H1 (cell line): Measurements from ENCODE around the gene CDC14B. TPM values are rescaled to one million over a fixed set of nuclear protein-coding genes. Genes with fewer than 3 reads are reported as not detected.

Experiments
- CTCF ChIA-PET: fragments of 300-600 bp; sonication (Branson Sonifier 250); formaldehyde crosslinking; loops from one replicate; lab custom pipeline; 2021; ENCODE audit not compliant: partially characterized antibody; lab: Charles Lee
- POLR2A ChIA-PET: fragments of 300-600 bp; sonication (Branson Sonifier 250); formaldehyde crosslinking; loops from one replicate; lab custom pipeline; 2021; ENCODE audit warnings: inconsistent platforms; ENCODE audit not compliant: partially characterized antibody; lab: Charles Lee
- DNase-seq, 2 experiments: peaks; one replicate each; pipeline versions ENCODE4 v3.0.0 to v3.0.0-alpha.2; 2010 to 2022; ENCODE audit warnings: low spot score in 2 of 2, low read depth in 1 of 2, mixed read lengths in 1 of 2
- FAIRE-seq: peaks from 2 replicates; lab custom pipeline; 2011; peaks lifted over from hg19 to GRCh38; lab: Jason Lieb, UNC
- H2AFZ ChIP-seq: 2 replicates; pipeline ENCODE4 v1.8.1; 2012; ENCODE audit warnings: low read length, inconsistent platforms
- H2AK5ac ChIP-seq: 2 replicates; pipeline ENCODE4 v1.6.1; 2013; ENCODE audit warnings: low read depth, low read length
- H2BK120ac ChIP-seq: replicated peaks from 2 replicates; pipeline ENCODE3; 2013; ENCODE audit warnings: low read depth, low read length, inconsistent platforms
- H2BK12ac ChIP-seq: 2 replicates; pipeline ENCODE4 v1.6.1; 2013; ENCODE audit warnings: low read depth, low read length
- H2BK15ac ChIP-seq: 2 replicates; pipeline ENCODE4 v1.6.1; 2013; ENCODE audit warnings: low read length
- H2BK20ac ChIP-seq: 2 replicates; pipeline ENCODE4 v1.6.1; 2013; ENCODE audit warnings: low read length
- H2BK5ac ChIP-seq: 2 replicates; pipeline ENCODE4 v1.6.1; 2013; ENCODE audit warnings: low read depth, low read length
- H3K14ac ChIP-seq: 2 replicates; pipeline ENCODE4 v1.6.1; 2013; ENCODE audit warnings: inconsistent platforms; ENCODE audit not compliant: insufficient read length
- H3K18ac ChIP-seq: 2 replicates; pipeline ENCODE4 v1.6.1; 2013; ENCODE audit warnings: low read length; ENCODE audit errors: extremely low read depth
- H3K23ac ChIP-seq: 2 replicates; pipeline ENCODE4 v1.6.1; 2013; ENCODE audit warnings: inconsistent platforms; ENCODE audit not compliant: insufficient read length
- H3K23me2 ChIP-seq: 2 replicates; pipeline ENCODE4 v1.6.1; 2013; ENCODE audit warnings: low read depth, low read length
- H3K27ac ChIP-seq: 2 replicates; pipeline ENCODE4 v1.6.1; 2011; ENCODE audit warnings: low read depth, low read length, inconsistent platforms
- H3K27me3 ChIP-seq, 4 experiments: replicated peaks in 1 of 4; 1 replicate in 1 of 4; 2 replicates in 3 of 4; pipeline versions ENCODE4 v1.6.1 to v1.8.1; 2011 to 2013; ENCODE audit warnings: low read length in 3 of 4, mild to moderate bottlenecking in 3 of 4, inconsistent platforms in 2 of 4, mixed read lengths in 2 of 4, moderate library complexity in 1 of 4; ENCODE audit not compliant: control insufficient read depth in 3 of 4, insufficient read depth in 3 of 4; ENCODE audit errors: extremely low read depth in 1 of 4
- H3K36me3 ChIP-seq, 4 experiments: 2 replicates each; pipeline versions ENCODE4 v1.6.1 to v1.8.1; 2011 to 2013; ENCODE audit warnings: mild to moderate bottlenecking in 4 of 4, low read length in 3 of 4, moderate library complexity in 2 of 4, control low read depth in 1 of 4, inconsistent platforms in 1 of 4; ENCODE audit not compliant: insufficient read depth in 4 of 4, control insufficient read depth in 2 of 4
- H3K4ac ChIP-seq: replicated peaks from 2 replicates; pipeline ENCODE3; 2013; ENCODE audit warnings: low read length, low read depth, mixed read lengths, inconsistent platforms; ENCODE audit not compliant: insufficient read length
- H3K4me1 ChIP-seq, 4 experiments: replicated peaks in 1 of 4; 1 replicate in 1 of 4; 2 replicates in 3 of 4; pipeline versions ENCODE4 v1.6.1 to v1.8.1; 2011 to 2013; ENCODE audit warnings: low read length in 3 of 4, inconsistent platforms in 2 of 4, mixed read lengths in 1 of 4; ENCODE audit not compliant: insufficient read depth in 4 of 4, control insufficient read depth in 3 of 4
- H3K4me2 ChIP-seq, 2 experiments: 2 replicates each; pipeline versions ENCODE4 v1.6.1 to v1.8.1; 2011 to 2013; ENCODE audit warnings: low read depth in 2 of 2, low read length in 2 of 2, control low read depth in 1 of 2, inconsistent platforms in 1 of 2, mild to moderate bottlenecking in 1 of 2; ENCODE audit not compliant: insufficient read depth in 1 of 2
- H3K4me3 ChIP-seq, 4 experiments: fragments of 200-600, 300-600 bp in 1 of 4; sonication (generic), shearing (Covaris generic), sonication (Bioruptor Twin) in 1 of 4; 2 replicates each; pipeline versions ENCODE4 v1.5.1 to v1.8.1; 2011 to 2016; ENCODE audit warnings: low read length in 4 of 4, low read depth in 3 of 4, control low read depth in 2 of 4, inconsistent platforms in 2 of 4, mild to moderate bottlenecking in 2 of 4, mixed read lengths in 1 of 4, moderate library complexity in 1 of 4; ENCODE audit not compliant: insufficient read depth in 2 of 4; ENCODE audit errors: extremely low read depth in 1 of 4
- H3K56ac ChIP-seq: replicated peaks from 2 replicates; pipeline ENCODE3; 2013; ENCODE audit warnings: low read depth, mild to moderate bottlenecking, mixed read lengths, low read length, inconsistent platforms; ENCODE audit not compliant: insufficient read length
- H3K79me1 ChIP-seq: 2 replicates; pipeline ENCODE4 v1.6.1; 2013; ENCODE audit warnings: low read depth, low read length, control low read depth
- H3K79me2 ChIP-seq, 2 experiments: 2 replicates each; pipeline versions ENCODE4 v1.6.1 to v1.8.1; 2012 to 2013; ENCODE audit warnings: low read length in 2 of 2, mild to moderate bottlenecking in 2 of 2, inconsistent platforms in 1 of 2; ENCODE audit not compliant: insufficient read depth in 2 of 2, control insufficient read depth in 1 of 2
- H3K9ac ChIP-seq, 4 experiments: replicated peaks in 1 of 4; 1 replicate in 1 of 4; 2 replicates in 3 of 4; pipeline versions ENCODE4 v1.6.1 to v1.8.1; 2011 to 2013; ENCODE audit warnings: low read depth in 3 of 4, low read length in 3 of 4, control low read depth in 2 of 4, mild to moderate bottlenecking in 2 of 4, moderate library complexity in 2 of 4, inconsistent platforms in 1 of 4; ENCODE audit errors: extremely low read depth in 1 of 4
- H3K9me3 ChIP-seq, 2 experiments: 2 replicates each; pipeline versions ENCODE4 v1.6.1 to v1.8.1; 2012 to 2013; ENCODE audit warnings: mild to moderate bottlenecking in 2 of 2, moderate library complexity in 2 of 2, control low read depth in 1 of 2, inconsistent platforms in 1 of 2, low read depth in 1 of 2, low read length in 1 of 2, mixed read lengths in 1 of 2; ENCODE audit not compliant: insufficient read depth in 2 of 2
- H4K20me1 ChIP-seq, 2 experiments: replicated peaks in 1 of 2; 2 replicates each; pipeline versions ENCODE3 to v1.8.1; 2011 to 2013; ENCODE audit warnings: inconsistent platforms in 2 of 2, low read length in 2 of 2, mild to moderate bottlenecking in 1 of 2; ENCODE audit not compliant: insufficient read depth in 2 of 2, control insufficient read depth in 1 of 2
- H4K5ac ChIP-seq: 2 replicates; pipeline ENCODE4 v1.6.1; 2013; ENCODE audit warnings: low read length, low read depth, mixed read lengths, inconsistent platforms; ENCODE audit not compliant: insufficient read length
- H4K8ac ChIP-seq: 2 replicates; pipeline ENCODE4 v1.8.0; 2013; ENCODE audit warnings: mild to moderate bottlenecking, moderate library complexity, low read length, inconsistent platforms; ENCODE audit not compliant: insufficient read depth; ENCODE audit errors: extremely low read depth
- H4K91ac ChIP-seq: replicated peaks from 2 replicates; pipeline ENCODE3; 2013; ENCODE audit warnings: low read length, mixed read lengths, inconsistent platforms; ENCODE audit not compliant: insufficient read length
- POU5F1 ChIP-seq: IDR thresholded peaks from 2 replicates; pipeline ENCODE4 v1.6.1; 2011; ENCODE audit warnings: low read depth, mild to moderate bottlenecking, low read length, moderate library complexity
- WGBS, 2 experiments: shearing (Covaris generic) in 1 of 2; methylation state at CpG; one replicate each; pipeline versions ENCODE4 v1.1.6 to v1.1.7; 2013 to 2015; ENCODE audit warnings: low lambda C conversion rate in 2 of 2, mixed read lengths in 2 of 2, inconsistent platforms in 1 of 2, low coverage in 1 of 2, missing lambda C conversion rate in 1 of 2; ENCODE audit not compliant: insufficient replicate concordance in 2 of 2, insufficient coverage in 1 of 2, insufficient read length in 1 of 2; ENCODE audit errors: extremely low coverage in 1 of 2, missing lambda C conversion rate in 1 of 2; 5-methylcytosine and 5-hydroxymethylcytosine counted together
- polyA plus RNA-seq, 7 experiments: library from polyadenylated mRNA; depleted of rRNA in 3 of 7; stranded (reverse) in 5 of 7; unstranded in 2 of 7; fragments of >200 nt in 5 of 7; fragments of 200-250 nt in 2 of 7; gene quantifications; 1 replicate in 5 of 7; 2 replicates in 1 of 7; 4 replicates in 1 of 7; pipeline versions ENCODE4 v1.2.1 to v1.2.3, GENCODE V29; 2011 to 2013; ENCODE audit warnings: missing spikeins in 2 of 7, mixed read lengths in 2 of 7
- total RNA-seq: library from RNA; stranded (reverse); fragmentation: NEBNext Ultra II Directional; extraction: Animal tissue kit (Norgen Biotek cat#: 25700); gene quantifications from 2 replicates; pipeline ENCODE4 v1.2.1, GENCODE V29; 2021

Gene CDC14B
- total and polyA plus RNA-seq, 2 of the 8 experiments (the other 6 are each of a cell fraction or from before 2014, with no cell fraction given): 17.2 to 44.6 TPM

- Histone ChIP-seq H2BK5ac (no peak overlapping the region), H2BK12ac (no peak overlapping the region), H3K56ac (no peak overlapping the region), H4K5ac (no peak overlapping the region), H3K79me2 (peaks cover 2 to 33% of the 10 kb centered on the region in 2 experiments; a peak in 2 of 4 replicates), H3K4me1 (peaks cover 4 to 12% (median 10%) of the 10 kb centered on the region in 4 experiments), H3K14ac (no peak overlapping the region), H3K4me2 (peak overlapping the region; percentile 80 to 82), H4K20me1 (peaks cover 13 to 14% of the 10 kb centered on the region in 2 experiments), H3K27ac (no peak overlapping the region), H4K91ac (no peak overlapping the region), H3K23ac (no peak overlapping the region), H3K23me2 (peaks cover 17% of the 10 kb centered on the region), H2BK20ac (no peak overlapping the region), H4K8ac (no peak overlapping the region), H3K79me1 (peaks cover 5% of the 10 kb centered on the region; the same call in 1 of the 2 replicates), H3K27me3 (peaks cover 0 to 13% (median 6%) of the 10 kb centered on the region in 4 experiments; a peak in 5 of 7 replicates), H2BK15ac (no peak overlapping the region), H2BK120ac (peak overlapping the region; percentile 3), H3K9me3 (no peaks in the 10 kb centered on the region), H2AFZ (0 out of 2 replicates have a peak overlapping the region, but pooled peaks have one; percentile 10), H3K18ac (no peak overlapping the region), H3K4me3 (peak overlapping the region; percentile 44 to 81 (median 60); a peak in 7 of 8 replicates), H3K36me3 (no peaks in the 10 kb centered on the region), H2AK5ac (no peak overlapping the region), H3K9ac (peak overlapping the region in 3 of 4 experiments; percentile 1 to 20 (median 9); a peak in 2 of 7 replicates), H3K4ac (no peak overlapping the region)
- no peak for TF ChIP-seq POU5F1
- ChIA-PET CTCF (interaction anchor here (0.8 to 2.0 kb wide), 5 partner anchors 9 to 45 kb away, joined by 3 to 5 read pairs (median 4); no protein-coding TSS in a partner anchor), POLR2A (no interaction called here)
- DNase-seq: no peak
- 11% methylated on average over 11 of the region's 11 CpGs; no CpG with 5 or more reads in 1 of the 2 experiments for WGBS, 2 experiments
- no peak for FAIRE-seq
These were observed 505 bp upstream of the CDC14B start for GRCh38 chr9:96620181-96620514.
